Colonic mucosa (tissue), 4 donors: ENCODE results near the gene PGP. TPM values are rescaled to one million over a fixed set of nuclear protein-coding genes. Genes with fewer than 3 reads are reported as not detected.
A peak's percentile ranks its signal among the peaks of the same experiment; 100 is the strongest.

Source experiments
- DNase-seq: peaks from one replicate; pipeline ENCODE4 v3.0.0-alpha.2; 2020
- H3K27ac ChIP-seq: fragments of 200-600 bp; one replicate; pipeline ENCODE4 v1.8.0; 2021
- H3K27me3 ChIP-seq: fragments of 200-600 bp; one replicate; pipeline ENCODE4 v1.8.0; 2021
- H3K36me3 ChIP-seq: fragments of 200-600 bp; one replicate; pipeline ENCODE4 v1.8.0; 2021
- H3K4me1 ChIP-seq: fragments of 200-600 bp; one replicate; pipeline ENCODE4 v1.8.0; 2021; ENCODE audit warnings: mild to moderate bottlenecking
- H3K4me3 ChIP-seq: fragments of 200-600 bp; one replicate; pipeline ENCODE4 v1.8.0; 2021
- H3K9ac ChIP-seq, 2 donors: one replicate each; pipeline ENCODE4 v1.7.0; 2013; ENCODE audit warnings: control low read depth in 2 of 2, low read depth in 2 of 2, low read length in 2 of 2
- H3K9me3 ChIP-seq: fragments of 200-600 bp; one replicate; pipeline ENCODE4 v1.8.0; 2021
- intact Hi-C: fragments of 100-400 bp; cut with DNase I; formaldehyde crosslinking; loops from one replicate; pipeline ENCODE4 v1.14.1; 2022
- total RNA-seq, 2 donors: library from RNA; stranded (reverse); fragmentation: NEBNext Ultra II Directional in 1 of 2; extraction: Animal tissue kit (Norgen Biotek cat#: 25700) in 1 of 2; gene quantifications; one replicate each; pipeline ENCODE4 v1.2.1, GENCODE V29; 2021
- TF ChIP-seq, protein P1 (sequence below): fragments of 200-600 bp; IDR thresholded peaks from one replicate; pipeline ENCODE4 v1.8.0; 2022; ENCODE audit warnings: antibody characterized with exemption, mild to moderate bottlenecking
- donor health status: healthy.
- donor health status: DM: no; HTN: no; CAD: no.
- donor health status: DM: no; HTN: no; CAD: no.

The PGP gene
- total RNA-seq, 2 donors from 2014 or later, result 17.1 to 37.3 TPM

DNA sequence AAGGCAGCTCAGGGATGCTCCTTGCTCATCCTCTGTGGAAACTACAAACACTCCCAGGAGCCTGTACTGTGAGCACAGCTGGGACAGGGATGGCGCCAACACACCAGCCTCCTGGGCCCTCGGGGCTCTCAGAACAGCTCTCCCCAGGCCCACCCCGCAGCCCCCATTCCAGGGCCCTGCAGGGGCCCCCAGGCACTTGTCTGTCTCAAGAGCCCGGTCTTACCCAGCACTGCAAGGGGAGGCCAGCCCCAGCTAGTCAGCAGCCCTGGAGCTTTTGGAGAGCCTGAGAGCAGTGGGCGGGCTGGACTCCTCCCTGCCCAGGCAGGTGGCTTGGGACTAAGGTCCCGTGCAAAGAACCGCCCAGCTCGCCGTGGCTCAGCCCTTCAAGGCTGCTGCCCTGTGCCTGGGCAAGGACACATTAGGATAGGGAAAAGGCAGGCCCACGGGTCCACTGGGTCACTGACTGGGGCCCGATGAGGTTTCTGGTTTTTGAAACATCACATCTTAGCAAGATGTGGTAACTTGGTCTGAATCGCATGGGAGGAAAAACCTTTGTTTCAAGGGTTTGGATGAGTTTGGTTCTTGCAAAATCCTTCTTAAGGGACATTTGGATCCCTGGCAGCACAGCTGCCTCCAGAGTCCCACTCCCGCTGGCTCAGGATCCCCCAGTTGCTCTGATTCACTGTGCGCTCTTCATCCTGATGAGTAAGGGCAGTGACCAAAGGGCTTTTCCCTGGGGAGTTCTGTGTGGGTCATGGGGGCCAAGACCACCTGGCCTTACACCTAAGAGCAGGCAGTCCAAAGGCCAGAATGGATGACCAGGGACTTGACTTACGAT, 24.4 kb upstream of the PGP start:
- H3K9ac ChIP-seq, result no peak overlapping the region
- peaks cover 26% of the 10 kb centered on the region for H3K27me3 ChIP-seq
- H3K4me1 ChIP-seq, result peaks cover 16% of the 10 kb centered on the region
- intact Hi-C loops, result no loop called here
- H3K27ac ChIP-seq, result no peak overlapping the region
- peaks cover 17% of the 10 kb centered on the region for H3K36me3 ChIP-seq
- no peak for DNase-seq
- no peak overlapping the region for H3K4me3 ChIP-seq
- TF ChIP-seq, protein P1, sequence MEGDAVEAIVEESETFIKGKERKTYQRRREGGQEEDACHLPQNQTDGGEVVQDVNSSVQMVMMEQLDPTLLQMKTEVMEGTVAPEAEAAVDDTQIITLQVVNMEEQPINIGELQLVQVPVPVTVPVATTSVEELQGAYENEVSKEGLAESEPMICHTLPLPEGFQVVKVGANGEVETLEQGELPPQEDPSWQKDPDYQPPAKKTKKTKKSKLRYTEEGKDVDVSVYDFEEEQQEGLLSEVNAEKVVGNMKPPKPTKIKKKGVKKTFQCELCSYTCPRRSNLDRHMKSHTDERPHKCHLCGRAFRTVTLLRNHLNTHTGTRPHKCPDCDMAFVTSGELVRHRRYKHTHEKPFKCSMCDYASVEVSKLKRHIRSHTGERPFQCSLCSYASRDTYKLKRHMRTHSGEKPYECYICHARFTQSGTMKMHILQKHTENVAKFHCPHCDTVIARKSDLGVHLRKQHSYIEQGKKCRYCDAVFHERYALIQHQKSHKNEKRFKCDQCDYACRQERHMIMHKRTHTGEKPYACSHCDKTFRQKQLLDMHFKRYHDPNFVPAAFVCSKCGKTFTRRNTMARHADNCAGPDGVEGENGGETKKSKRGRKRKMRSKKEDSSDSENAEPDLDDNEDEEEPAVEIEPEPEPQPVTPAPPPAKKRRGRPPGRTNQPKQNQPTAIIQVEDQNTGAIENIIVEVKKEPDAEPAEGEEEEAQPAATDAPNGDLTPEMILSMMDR, result no peak
- no peaks in the 10 kb centered on the region for H3K9me3 ChIP-seq

- H3K9ac ChIP-seq, result no peak overlapping the region
- no peak overlapping the region for H3K4me3 ChIP-seq
- no peak overlapping the region for H3K27ac ChIP-seq
- DNase-seq, result no peak
- TF ChIP-seq, protein P1, result no peak
- intact Hi-C loops, result no loop called here
- H3K36me3 ChIP-seq, result peaks cover 18% of the 10 kb centered on the region
- H3K4me1 ChIP-seq, result peaks cover 16% of the 10 kb centered on the region
- H3K27me3 ChIP-seq, result peaks cover 26% of the 10 kb centered on the region
- no peaks in the 10 kb centered on the region for H3K9me3 ChIP-seq
These were observed 23.7 kb upstream of the PGP start for GRCh38 chr16:2238150-2238837.

DNA sequence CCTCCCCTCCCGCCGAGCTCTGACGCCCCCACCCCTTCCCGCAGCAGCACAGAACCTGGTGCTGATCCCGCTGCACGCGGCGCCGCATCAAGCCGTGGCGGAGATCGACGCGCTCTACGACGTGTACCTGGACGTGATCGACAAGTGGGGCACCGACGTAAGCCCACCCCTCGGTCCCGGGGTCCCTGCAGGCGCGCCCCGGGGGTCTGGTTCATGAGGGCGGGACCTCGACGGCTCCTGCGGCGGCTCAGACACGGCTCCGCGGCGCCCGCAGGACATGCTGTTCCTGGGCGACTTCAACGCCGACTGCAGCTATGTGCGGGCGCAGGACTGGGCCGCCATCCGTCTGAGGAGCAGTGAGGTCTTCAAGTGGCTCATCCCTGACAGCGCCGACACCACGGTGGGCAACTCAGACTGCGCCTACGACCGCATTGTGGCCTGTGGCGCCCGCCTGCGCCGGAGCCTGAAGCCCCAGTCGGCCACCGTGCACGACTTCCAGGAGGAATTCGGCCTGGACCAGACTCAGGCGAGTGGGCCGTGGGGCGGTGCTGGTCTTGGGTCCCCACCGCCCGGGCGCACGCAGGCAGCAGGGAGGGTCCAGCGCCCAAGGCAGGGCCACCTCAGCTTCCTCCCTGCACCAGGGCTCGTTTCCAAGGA, 23.0 kb upstream of the PGP start:
- intact Hi-C loops, result no loop called here
- Histone ChIP-seq H3K4me1 (peaks cover 16% of the 10 kb centered on the region), H3K27ac (no peak overlapping the region), H3K27me3 (peaks cover 26% of the 10 kb centered on the region), H3K9ac (no peak overlapping the region), H3K9me3 (no peaks in the 10 kb centered on the region), H3K36me3 (peaks cover 18% of the 10 kb centered on the region), H3K4me3 (no peak overlapping the region)
- TF ChIP-seq, protein P1, result no peak
- DNase-seq, result no peak

DNA sequence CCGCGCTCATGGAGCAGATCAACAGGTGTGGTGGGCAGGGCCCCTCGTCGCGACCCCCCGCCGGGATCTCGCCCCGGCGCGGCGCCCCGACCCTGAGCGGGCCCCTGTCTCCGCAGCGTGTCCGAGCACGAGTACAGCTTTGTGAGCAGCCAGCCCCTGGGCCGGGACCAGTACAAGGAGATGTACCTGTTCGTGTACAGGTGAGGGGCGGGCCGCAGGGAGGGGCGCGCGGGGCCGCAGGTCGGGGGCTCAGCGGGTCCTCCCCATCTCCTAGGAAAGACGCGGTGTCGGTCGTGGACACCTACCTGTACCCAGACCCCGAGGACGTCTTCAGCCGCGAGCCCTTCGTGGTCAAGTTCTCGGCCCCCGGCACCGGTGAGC, 22.5 kb upstream of the PGP start:
- TF ChIP-seq, protein P1, result no peak
- intact Hi-C loops, result no loop called here
- Histone ChIP-seq H3K27me3 (peaks cover 26% of the 10 kb centered on the region), H3K9me3 (no peaks in the 10 kb centered on the region), H3K36me3 (peaks cover 21% of the 10 kb centered on the region), H3K4me1 (peaks cover 16% of the 10 kb centered on the region), H3K27ac (no peak overlapping the region), H3K4me3 (no peak overlapping the region), H3K9ac (no peak overlapping the region)
- no peak for DNase-seq

DNA sequence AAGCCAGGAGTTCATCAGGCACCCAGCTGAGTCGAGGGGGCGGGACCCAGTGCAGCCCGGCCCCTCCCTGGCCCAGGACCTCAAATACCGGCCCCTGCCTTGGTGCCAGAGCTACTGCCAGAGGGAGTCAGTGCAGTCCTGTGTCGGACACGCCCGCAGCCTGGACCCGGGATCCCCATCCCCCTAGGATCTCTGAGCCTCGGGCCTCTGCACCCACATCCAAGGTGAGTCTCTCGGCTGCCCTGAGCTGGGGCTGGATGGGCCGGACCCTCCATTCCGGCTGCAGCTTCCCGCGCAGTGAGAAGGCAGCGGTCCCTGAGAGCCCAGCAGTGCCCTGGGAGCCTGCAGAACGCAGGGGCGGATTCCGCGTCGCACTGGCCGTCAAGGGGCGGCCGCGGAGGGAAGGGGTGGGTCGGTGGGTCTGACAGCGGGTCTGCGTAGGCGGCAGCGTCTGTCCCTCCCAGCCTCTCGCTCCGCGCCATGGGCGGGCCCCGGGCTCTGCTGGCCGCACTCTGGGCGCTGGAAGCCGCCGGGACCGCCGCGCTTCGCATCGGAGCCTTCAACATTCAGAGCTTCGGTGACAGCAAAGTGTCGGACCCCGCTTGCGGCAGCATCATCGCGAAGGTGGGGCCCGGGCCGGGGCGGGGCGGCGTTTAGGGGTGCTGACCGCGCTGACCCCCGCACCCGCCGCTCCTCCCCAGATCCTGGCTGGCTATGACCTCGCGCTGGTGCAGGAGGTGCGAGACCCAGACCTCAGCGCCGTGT, 21.9 kb upstream of the PGP start, which contains the start of gene DNASE1L2:
Gene DNASE1L2 (plus strand): TSS at position 108 of the 765 bp plus-strand sequence. CDS start 373 bp downstream, at position 481.
- peak; percentile 47 for DNase-seq
- intact Hi-C loops, result no loop called here
- peaks cover 26% of the 10 kb centered on the region for H3K27me3 ChIP-seq

More for the DNA sequence above, 21.9 kb upstream of the PGP start, which contains the start of gene DNASE1L2:
- Histone ChIP-seq H3K27ac (no peak within 1 kb of the TSS), H3K4me3 (peak within 1 kb of the TSS; percentile 13), H3K4me1 (peaks cover 16% of the 10 kb centered on the region), H3K9ac (no peak within 1 kb of the TSS), H3K9me3 (no peaks in the 10 kb centered on the region), H3K36me3 (peaks cover 23% of the 10 kb centered on the region)
- TF ChIP-seq, protein P1, result no peak
